ENCODE results near the gene CYLD.

CYLD gene

DNA sequence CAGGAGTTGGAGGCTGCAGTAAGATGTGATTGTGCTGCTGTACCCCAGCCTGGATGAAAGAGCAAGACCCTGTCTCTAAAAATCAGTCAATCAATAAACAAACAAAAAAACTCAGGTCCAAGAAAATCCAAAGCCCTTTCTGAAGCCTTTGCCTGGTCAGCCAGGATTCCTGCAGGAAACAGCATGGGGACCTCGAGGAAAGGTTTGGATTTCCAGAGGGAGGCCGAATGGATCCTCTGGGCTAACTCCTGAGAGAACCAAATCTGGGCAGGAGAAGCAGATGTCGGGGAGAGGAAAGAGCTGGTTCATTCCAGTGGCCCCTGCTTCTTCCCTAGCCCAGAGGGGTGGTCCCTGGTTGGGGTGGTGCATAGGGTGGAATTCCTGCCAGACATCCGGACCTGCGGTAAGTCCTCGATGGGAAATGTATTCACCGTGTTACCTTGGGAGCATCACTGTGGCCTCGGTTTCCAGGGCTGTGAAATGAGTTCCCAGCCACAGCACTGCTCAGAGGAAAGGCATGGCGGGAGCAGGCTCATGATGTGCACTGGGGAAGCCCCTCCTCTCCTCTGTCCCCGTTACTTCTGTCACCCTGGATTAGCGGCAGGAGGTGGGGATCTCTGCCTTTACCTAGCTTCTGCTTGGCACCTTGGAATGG, 75.1 kb downstream of the CYLD start:
- no peak for DNase-seq (ENCODE audit: low read depth in 2 of 2)

DNA sequence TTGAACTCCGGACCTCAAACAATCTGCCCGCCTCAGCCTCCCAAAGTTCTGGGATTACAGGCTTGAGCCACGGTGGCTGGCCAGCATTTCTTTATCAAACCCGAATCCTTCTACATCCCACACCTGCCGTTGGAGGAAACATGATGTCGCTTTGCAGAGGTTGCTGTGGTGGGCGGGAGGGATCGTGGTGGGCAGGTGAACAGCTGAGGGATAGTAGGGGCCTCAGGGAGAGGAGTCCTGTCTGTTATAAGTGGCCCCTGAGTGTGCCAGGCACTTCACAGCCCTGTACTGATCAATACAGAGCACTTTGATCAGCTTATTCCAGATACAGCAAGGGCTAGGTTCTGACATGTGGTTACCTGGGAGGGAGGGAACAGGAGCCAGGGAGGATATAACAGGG, 76.5 kb downstream of the CYLD start:
- no peak for DNase-seq (ENCODE audit: low read depth in 2 of 2)

DNA sequence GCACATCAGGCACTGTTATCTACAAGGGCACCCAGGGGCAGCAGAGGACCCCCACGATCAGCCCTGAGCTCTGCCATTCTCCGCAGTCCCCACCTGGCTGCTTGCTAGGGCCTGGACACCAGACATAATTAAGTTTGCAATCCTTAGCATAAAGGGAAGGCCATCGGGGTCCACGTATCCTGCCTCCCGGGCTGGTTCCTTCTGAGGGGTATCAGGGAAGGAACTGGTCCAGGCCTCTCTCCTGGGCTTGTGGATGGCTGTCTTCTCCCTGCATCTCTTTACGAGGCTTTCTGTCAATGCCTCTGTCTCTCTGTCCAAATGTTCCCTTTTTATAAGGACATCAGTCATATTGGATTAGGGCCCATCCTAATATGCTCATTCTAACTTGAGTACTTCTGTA, 77.8 kb downstream of the CYLD start:
- no peak for DNase-seq (ENCODE audit: low read depth in 2 of 2)

DNA sequence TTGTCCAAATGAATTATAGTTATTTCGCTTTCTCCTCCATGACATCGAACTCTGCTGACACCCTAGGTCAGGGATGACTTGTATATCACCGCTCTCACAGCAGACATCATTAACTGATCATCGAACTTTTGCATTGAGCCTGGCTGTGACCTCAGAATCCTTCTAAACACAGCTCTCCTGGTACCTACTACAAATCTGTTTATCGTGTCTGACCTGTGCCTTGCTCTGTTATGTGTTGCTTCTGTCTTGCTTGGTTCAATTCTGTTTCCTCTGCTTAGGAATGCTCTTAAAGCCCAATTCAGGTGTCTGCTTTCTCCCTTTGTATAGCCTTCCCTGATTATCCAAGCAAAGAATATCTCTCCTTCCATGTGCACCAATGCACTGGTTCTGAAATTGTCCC, 78.3 kb downstream of the CYLD start:
- DNase-seq (ENCODE audit: low read depth in 2 of 2) = no peak

DNA sequence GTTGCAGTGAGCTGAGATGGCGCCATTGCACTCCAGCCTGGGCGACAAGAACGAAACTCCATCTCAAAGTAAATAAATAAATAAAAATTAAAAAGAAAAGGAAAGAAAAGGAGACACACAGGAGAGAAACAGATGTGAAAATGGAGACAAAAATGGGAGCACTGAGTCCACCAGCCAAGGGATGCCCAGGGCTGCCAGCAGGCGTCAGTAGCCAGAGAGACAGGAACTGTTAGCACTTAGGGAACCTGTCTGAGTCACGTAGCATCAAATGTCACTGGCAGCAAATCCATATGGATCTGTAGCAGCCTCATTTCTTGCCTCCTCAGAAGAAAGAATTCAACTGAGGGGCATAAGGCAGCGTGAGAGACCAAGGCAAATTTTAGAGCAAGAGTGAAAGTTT, 79.7 kb downstream of the CYLD start:
- DNase-seq (ENCODE audit: low read depth in 2 of 2) = no peak

DNA sequence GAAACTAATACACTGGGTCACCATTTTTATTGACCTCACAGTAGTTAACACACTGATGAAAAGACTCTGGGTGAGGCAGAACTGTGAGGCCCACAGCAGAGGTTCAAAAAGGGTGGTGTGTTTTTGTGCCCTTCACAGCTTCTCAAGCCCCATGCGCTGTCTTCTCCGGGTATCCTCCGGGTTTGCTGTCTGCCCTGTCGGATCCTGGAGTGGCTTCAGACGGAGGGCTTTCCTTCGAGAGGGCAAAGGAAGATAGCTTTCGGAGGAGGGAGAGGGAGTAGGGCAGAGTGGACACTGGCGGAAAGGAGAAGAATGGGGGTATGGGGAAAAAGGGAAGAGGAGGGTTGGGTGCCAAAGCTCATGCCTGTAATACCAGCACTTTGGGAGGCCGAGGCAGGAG, 80.8 kb downstream of the CYLD start:
- DNase-seq (ENCODE audit: low read depth in 2 of 2) = no peak

DNA sequence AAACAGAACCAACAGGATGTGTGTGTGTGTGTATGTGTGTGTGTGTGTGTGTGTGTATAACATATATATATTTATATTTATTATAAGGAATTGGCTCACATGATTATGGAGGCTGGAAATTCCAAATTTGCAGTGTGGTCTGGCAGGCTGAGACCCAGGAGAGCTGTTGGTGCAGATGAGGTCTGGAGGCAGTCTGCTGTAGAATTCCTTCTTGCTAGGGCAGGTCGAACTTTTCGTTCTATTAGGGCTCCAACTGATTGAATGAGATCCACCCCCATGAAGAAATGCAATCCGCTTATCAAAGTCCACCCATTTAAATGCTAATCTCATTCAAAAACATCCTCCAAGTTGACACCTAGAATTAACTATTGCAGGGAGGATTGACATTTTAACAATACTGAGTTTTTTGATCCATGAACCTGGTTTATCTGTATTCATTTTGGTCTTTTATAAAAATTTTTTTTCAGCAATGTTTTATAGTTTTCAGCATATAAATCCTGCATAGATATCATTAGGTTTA, 85.0 kb downstream of the CYLD start:
- no peak for DNase-seq (ENCODE audit: low read depth in 2 of 2)

DNA sequence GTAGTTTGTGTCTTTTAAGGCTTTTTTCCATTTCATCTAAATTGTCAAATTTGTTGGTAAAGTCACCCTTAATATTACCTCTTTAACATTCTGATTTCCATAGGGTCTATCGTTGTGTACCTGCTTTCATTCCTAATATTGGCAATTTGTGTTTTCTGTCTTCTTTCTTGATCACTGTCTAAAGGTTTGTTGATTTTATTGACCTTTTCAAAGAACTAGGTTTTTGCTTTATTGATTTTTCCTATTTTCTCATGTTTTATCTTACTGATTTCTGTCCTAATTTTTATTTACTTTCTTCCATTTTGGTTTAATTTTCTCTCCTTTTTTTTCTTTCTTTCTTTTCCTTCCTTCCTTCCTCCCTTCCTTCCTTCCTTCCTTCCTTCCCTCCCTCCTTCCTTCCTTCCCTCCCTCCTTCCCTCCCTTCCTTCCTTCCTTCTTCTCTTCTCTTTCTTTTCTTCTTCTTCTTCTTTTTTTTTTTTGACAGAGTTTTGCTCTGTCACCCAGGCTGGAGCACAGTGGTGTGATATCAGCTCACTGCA, 86.3 kb downstream of the CYLD start:
- DNase-seq (ENCODE audit: low read depth in 2 of 2) = no peak

DNA sequence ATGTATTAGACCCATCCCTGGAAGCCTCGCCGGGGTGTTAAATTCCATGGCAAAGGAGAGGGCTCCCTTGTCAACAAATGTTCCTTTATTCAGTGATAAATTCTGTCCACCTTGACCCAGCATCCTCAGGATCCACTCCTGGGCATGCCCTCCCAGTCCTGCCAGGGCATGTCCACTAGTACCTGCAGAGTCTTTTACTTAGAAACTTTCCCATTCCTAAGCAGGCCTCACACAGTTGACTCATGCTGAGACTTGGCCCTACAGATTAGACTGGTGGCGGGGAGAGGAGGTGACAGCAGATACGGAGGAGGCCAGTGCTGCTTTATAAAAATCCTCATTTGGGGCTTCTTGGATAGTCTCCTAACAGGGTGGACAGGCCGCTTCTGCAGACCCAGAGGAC, 88.8 kb downstream of the CYLD start:
- no peak for DNase-seq (ENCODE audit: low read depth in 2 of 2)

DNA sequence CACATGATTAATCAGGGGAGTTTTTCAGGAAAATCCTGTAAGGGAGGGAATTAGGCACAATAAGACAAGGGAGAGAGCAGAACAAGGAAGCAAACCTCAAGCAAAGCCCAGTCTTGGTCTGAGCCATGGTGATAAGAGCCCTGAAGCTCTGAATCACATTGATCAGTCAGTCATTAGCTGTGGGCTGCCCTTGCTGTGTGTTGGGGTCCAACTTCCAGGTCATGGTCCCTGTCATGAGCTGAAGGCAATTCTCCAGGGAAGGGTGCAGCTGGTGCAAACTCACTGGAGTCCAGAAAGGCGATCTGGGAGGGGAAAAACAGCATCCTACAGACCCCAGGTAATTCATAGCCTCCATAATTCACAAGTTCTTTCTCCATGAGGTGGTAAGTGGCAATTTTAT, 89.9 kb downstream of the CYLD start:
- DNase-seq (ENCODE audit: low read depth in 2 of 2) = no peak

DNA sequence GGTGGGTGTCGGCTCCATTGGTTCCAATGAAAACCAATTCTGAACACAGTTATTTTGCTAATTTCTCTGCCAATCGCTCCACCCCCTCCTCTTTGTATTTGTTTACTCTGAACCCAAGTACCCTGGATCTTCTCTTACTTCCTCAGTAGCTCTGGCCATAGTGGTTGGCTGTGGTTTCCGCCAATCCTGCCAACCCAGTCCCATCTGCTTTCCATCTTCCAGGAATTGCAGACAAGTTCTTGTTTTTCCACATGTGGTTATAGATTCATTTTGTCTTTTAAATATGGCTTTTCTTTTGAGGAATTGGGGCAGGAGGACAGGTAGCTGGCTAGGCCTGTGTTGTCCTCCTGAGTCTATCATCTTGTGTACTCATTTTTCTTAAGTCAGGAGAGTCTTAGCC, 92.0 kb downstream of the CYLD start:
- no peak for DNase-seq (ENCODE audit: low read depth in 2 of 2)

DNA sequence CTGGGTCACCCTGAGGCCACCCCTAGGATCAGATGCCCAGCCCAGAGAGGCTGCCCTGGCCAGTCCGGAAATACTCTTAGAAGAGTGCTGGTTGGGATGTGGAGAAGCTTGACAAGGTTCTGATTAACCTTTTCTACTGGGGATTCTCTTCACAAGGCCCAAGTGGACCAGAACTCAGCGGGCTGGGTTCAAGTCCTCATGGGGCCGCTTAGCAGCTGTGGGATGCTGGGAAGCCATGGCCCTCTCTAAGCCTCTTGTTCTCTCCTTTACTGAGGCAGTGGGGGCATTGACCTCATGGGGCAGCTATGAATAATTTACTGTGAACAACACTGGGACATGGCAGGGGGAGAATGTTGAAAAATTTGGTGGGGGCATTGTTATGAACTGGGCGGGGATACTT, 92.8 kb downstream of the CYLD start:
- no peak for DNase-seq (ENCODE audit: low read depth in 2 of 2)

DNA sequence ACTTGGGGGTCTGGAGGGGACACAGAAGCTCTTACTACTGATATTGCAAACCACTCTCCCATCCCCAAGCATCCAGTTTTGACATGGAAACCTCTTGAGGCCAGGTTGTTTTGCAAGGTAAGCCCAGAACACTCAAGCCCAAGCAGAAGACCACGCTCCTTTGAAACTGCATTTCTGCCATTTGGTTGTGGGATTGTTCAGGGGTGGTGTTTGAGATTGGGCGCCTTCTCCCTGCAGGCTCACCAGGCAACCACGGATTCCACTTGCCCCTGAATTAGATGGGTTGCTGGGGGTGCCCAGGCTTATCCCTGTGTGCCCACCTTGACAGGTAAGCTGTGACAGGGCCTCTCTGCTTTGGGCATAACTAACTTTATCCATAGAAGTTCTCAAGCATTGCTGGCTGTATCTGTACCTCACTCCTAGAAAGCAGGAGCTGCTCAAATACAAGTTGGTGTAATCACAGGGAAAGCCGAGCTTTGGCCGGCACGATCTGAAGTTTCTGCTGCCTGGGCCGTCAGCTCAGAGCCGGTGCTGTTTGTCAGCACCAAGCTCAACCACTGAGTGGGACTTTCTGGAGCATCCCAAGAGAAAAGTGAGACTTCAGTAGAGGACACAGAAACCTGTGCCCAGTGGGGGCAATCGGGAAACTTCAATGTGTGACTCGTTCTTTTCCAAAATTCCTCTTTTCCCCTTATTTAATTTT, 93.6 kb downstream of the CYLD start:
- DNase-seq (ENCODE audit: low read depth in 2 of 2) = no peak

DNA sequence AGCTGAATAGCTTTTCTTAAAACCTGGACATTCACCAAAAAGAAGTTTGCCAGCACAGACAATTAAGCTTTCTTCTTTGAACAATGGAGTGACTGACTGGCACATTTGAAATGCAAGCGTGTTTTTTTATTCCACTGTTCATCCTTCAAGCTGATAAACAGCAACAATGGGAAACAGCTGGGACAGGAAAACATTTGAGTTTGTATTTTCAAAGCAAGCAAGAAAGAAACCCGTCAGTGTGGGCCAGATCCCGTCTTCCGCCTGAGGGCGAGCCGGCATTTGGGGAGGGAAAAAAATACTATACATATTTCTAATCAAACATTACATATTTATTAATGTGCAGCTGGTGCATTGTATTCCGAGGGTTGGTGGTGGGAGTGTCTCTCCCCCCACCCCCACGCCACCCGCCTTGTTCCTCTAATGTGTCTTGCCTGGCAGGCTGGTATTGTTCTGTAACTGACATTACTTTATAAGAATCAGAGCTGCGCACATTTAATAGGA, 94.3 kb downstream of the CYLD start:
- DNase-seq (ENCODE audit: low read depth in 2 of 2) = no peak

DNA sequence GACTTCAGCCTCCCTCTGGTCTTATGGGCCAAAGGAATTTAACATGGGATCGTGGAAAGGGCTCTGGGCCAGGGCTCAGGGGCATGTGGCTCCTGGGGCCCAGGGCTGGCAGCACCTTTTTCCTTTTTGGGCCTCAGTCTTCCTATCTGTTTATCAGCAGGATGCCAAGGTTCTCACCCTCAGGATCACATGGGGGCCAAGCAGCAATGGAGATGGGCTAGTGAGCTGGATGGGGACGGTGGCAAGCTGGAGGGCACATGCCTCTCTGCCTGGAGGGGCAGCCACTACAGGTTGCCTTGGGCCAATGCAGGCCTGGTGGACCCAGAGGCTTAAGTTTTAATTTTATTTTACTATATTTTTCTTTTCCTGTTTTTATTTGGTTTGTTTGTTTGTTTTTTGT, 95.4 kb downstream of the CYLD start:
- DNase-seq (ENCODE audit: low read depth in 2 of 2) = no peak

DNA sequence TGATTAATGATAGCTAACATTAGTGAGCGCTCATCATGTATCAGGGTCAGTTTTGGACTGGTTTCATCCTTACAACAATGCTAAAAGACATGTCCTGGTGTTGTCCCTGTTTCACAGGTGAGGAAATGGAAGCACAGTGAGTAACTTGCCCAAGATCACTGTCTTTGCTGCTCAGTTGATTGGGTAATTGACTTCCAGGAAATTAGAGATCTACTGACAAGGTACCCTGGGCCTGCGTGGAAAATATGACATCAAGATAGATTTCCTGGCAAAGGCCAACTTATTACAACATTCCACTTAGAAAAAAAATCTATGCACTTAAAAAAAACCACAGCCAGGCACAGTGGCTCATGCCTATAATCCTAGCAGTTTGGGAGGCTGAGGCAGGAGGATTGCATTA, 96.3 kb downstream of the CYLD start:
- DNase-seq (ENCODE audit: low read depth in 2 of 2) = no peak

DNA sequence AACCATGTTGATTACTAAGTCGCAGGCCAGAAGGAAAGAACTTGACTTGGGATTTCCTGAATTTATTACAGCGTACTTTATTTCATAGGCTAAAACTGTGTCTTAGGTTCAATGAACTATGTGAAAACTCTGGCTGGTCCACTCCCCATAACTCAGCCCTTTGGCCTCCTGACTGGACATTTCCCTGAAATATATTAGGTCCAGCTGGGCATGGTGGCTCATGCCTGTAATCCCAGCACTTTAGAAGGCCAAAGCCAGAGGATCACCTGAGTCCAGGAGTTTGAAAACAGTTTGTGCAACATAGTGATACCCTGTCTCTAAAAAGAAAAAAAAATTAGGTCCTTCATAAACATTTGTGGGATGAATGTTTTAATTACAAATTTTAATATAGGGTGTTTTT, 97.0 kb downstream of the CYLD start:
- DNase-seq (ENCODE audit: low read depth in 2 of 2) = no peak

DNA sequence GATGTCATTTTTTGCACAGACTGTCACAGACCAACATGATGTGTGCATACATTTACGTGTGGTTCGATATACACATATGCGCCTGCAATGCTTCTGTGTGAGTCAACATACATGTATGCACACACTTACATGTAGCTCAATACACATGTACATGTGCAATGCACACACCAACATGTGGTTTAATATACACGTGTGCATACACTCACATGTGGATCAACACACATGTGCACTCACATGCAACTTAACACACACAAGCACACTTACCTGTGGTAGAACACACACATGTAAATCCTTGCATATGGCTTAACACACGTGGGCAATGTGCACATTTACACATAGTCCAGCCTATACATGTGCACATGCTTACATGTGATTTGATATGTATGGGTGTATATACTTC, 97.5 kb downstream of the CYLD start:
- no peak for DNase-seq (ENCODE audit: low read depth in 2 of 2)

DNA sequence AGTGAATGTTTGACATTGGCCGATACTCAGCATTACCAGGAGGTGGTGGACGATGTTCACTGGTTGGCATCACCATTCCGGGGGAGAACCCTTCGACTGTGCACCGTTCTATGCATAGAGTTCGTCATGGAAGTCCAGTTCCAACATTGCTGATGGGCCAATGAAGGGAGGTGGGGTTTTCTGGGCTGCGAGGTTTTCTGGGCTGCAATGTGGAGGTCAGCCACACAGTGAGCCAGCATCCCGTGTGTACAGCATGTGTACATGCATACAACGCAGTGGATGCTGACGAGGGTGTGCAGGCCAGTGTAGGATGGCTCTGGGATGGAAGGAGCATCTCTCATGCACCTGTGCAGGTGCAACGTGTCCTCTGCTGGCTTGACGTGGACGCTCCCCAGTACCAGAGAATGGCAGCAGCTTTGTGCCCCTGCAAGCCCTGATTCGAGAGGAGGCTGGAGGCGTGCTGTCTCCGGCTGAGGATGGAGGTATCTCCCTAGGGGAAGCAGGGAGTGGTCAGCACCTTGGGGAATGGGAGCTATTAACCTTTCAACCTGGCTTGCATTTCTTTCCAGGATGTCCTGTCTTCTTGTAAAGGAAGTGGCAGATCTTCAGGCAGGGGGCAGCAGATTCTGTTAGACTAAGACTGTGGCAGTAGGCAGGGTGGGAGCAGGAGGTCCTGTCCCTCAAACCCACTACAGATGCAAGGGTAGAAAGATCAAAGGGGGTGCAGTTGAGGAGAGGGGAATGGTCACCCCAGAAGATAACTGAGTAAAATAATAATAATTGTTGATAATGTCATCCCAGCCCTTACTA, 98.2 kb downstream of the CYLD start:
- no peak for DNase-seq (ENCODE audit: low read depth in 2 of 2)

DNA sequence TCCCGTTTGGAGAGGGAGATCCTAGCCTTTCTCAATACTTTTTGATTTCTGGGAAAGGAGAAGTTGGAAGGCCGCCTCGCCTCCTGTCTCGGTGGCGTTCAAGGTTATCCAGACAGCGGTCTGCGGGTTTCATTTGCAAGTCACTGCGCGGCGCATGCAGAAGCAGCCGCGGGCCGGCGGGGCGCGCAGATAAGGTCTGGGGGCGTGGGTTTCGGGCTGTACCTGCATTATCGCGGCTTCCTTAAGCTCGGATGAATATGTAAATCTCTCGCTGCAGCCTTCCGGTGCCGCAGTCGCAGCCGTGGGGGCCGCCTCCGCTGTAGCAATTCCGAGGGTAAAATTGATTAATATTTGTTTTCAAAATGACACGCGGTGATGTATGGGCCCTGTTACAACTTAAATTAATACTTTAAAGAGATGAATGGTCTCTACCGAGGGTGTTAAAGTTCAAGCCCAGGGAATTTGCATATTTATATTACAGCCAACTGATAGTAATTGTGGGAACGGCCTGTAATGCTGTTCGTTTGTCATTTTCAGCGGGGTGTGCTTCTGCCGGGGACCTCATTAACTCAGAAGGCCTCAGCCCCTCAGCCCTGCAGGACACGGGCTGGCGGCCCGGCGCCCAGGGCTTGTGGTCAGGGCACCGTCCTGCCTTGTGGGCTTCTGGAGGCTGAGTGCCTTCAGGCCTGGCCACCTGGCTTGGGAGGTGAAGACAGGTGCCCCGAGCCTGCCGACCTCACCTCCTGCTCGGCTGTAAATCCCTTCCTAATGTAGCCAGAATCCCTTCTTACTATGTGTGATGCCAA, 99.4 kb downstream of the CYLD start:
- no peak for DNase-seq (ENCODE audit: low read depth in 2 of 2)

DNA sequence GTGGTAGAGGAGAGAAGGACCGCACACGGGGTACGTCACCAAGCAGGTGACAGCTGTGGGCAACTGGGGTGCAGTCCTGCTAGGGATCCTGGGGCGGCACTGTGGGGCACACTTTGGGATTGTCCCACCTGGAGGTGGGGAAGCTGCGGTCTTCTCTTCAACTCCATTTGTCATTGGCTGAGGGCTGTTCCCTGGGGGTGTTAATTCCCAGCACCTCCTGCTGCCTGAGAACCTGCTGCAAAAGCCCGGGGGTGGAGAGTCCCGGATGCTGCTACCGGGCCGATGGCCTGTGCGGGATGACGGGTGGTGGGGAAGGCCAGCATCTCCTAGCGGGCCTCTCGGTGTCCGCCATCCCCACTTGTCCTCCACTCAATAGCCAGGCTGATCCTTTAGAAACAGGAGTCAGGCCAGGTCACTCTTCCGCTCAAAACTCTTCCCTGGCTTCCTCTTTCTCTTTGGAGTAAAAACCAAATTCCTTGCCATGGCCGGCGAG, 100.2 kb downstream of the CYLD start:
- DNase-seq (ENCODE audit: low read depth in 2 of 2) = no peak

Measured in fibroblast of skin of left biceps (primary cell).